GOT3 (cell line): ENCODE data around the gene MYH7.

Experiments used
- DNase-seq: peaks from one replicate; lab custom pipeline; 2025; ENCODE audit warnings: mixed read lengths; lab: John Stamatoyannopoulos, UW

Gene MYH7

GRCh38 chr14:23366426-23366921 lies 69.0 kb downstream of the MYH7 start:
- no peak for DNase-seq

DNA sequence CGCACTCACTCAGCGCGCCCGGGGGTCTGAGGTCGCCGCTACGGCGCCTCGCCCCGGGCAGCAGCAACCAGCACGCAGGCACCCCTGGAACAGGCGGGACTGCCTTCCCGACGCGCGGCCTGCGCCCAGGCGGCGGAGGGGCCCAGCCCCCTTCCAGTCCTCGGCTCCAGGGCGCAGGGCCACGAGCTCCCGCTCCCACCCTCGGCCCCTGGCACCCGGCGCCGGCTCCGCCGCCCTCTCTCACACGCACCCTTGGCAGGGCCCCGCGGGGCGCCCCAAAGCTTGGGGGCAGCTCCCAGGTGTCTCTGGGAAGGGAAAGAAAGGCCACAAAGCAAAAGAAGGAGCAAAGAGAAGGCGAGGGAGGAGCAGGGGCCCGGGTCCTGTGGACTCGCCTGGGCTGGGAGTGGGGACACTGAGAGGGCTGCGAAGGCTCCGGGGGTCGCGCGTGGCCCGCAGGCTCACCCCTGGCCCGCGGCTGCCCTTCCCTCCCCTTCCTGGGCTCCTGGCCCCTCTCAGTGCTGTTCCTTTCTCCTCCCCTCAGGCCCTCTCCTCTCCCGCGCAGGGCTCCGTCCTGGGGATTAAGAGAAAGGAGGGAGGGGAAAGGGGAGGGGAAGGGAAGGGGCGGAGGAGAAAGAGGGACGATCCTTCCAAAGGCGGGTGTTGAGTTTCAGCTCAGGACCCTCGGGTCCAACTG lies 69.6 kb downstream of the MYH7 start:
- DNase-seq = no peak

GRCh38 chr14:23365036-23365731 lies 70.3 kb downstream of the MYH7 start, which contains the start of gene EFS:
Gene EFS (minus strand): TSS chr14:23365172. CDS start chr14:23365025, 147 bp downstream.
- no peak for DNase-seq

DNA sequence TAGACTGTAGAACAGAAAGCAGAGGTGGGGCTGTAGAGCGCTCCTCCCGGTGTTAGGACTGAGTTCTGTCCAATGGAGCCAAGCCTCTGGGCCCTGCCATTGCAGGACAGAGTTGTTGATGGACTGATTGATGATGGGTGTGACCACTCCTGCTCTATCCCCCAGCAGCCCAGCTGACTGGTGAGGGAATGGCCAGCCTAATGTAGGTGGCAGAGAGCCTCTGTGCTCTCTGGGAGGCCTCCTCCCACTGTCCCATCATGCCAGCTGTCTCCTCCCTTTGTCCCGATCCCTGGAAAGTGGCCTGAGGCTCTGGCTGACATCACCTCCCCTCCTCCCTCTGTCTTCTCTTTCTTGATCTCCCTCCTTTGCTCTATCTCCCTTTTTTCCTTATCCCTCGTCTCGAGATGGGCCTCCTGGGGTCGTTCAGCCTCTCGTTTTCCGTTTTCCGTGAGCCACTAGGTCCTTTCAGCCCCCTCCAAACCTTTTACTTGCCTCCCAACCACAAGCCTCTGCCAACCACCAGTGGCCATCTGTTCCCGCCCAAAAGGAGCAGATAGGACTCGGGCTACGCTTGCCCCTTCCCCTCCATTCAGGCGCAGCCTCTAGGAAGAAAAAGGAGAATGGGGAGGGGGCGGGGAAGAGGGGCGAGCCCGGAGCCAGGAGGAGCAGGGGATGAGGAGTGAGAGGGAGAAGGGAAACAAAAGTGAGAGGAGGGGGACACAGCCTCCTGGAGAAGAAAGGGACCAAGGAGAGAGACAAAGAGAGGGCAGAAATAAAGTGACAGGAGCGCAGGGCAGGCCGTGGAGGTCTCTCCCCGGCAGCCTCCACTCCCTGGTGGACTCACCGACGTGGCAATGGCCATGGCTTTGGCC lies 71.1 kb downstream of the MYH7 start:
- no peak for DNase-seq
